ENCODE measurements around the gene PARL. TPM values are rescaled to one million over a fixed set of nuclear protein-coding genes. Genes with fewer than 3 reads are reported as not detected.

The PARL gene
- total and polyA plus RNA-seq, 2 of the 13 experiments (the other 11 are each of a cell fraction or from before 2014, with no cell fraction given), result 46.3 to 58.6 TPM

- TF ChIP-seq DMTF1 (CRISPR knock-in tag; IDR thresholded peaks at IDR 0.05) (no peak), NONO (IDR thresholded peaks at IDR 0.05) (no peak), NONO (CRISPR knock-in tag; conservative IDR thresholded peaks at IDR 0.05) (no peak), SPEN (CRISPR knock-in tag; IDR thresholded peaks at IDR 0.05; ENCODE audit: low read depth) (no peak), RORA (CRISPR knock-in tag; IDR thresholded peaks at IDR 0.05) (no peak), STAG1 (CRISPR knock-in tag; IDR thresholded peaks at IDR 0.05) (no peak), MZF1 (CRISPR knock-in tag; IDR thresholded peaks at IDR 0.05; ENCODE audit: borderline replicate concordance) (no peak), ZFP90 (CRISPR knock-in tag; IDR thresholded peaks at IDR 0.05; ENCODE audit: borderline replicate concordance) (no peak), ZNF484 (CRISPR knock-in tag; IDR thresholded peaks at IDR 0.05; ENCODE audit: borderline replicate concordance, low read depth) (no peak)
Observed at GRCh38 chr3:183809270-183809669, 75.4 kb downstream of the PARL start (continued).

GRCh38 chr3:183808355-183808754 lies 76.3 kb downstream of the PARL start:
- no peaks in the 10 kb centered on the region for H3K79me2 ChIP-seq (ENCODE audit: insufficient read depth, low read length)
- DNase-seq (ENCODE audit: low spot score), result no peak
- no peaks in the 10 kb centered on the region; the same call in 1 of the 2 replicates for H3K4me1 ChIP-seq (ENCODE audit: insufficient read depth, low read length)
- intact Hi-C loops (cut with micrococcal nuclease; ENCODE audit: unreplicated experiment), result no loop called here
- no peak overlapping the region for H3K4me2 ChIP-seq (ENCODE audit: low read depth, low read length)
- peaks cover 34 to 71% of the 10 kb centered on the region in 2 experiments for H3K36me3 ChIP-seq (replicated peaks in 1 of 2; ENCODE audit: control insufficient read depth in 1 of 2, insufficient read depth in 2 of 2, low read length in 2 of 2)
- FAIRE-seq, result no peak
- 97% methylated on average over 11 of the region's 11 CpGs for WGBS (ENCODE audit: low lambda C conversion rate)
- H3K9ac ChIP-seq (ENCODE audit: insufficient read depth, low read depth, low read length), result no peak overlapping the region
- H4K20me1 ChIP-seq (ENCODE audit: insufficient read depth, low read length), result no peaks in the 10 kb centered on the region
- POLR2A ChIA-PET, result no interaction called here
- no peak overlapping the region for H3K27ac ChIP-seq (ENCODE audit: extremely low read length, insufficient read depth, low read length)
- no TSS peak for BruUV-seq (replicated peaks)
- no peaks in the 10 kb centered on the region for H3K27me3 ChIP-seq (ENCODE audit: control insufficient read depth in 1 of 2, insufficient read depth in 2 of 2, low read length in 2 of 2)
- no peak overlapping the region for H2AFZ ChIP-seq (ENCODE audit: low read length)
- H3K4me3 ChIP-seq (replicated peaks in 1 of 3; ENCODE audit: insufficient read depth in 1 of 3, low read depth in 2 of 3, low read length in 3 of 3), result no peak overlapping the region
- ATAC-seq, result no peak
- in situ Hi-C loops (cut with HindIII; ENCODE audit: extremely low pct_ligation_motif_present, low pct_unique_long_range_greater_than_20kb), result no loop called here
- CTCF ChIA-PET (ENCODE audit: low intra/inter-chr PET ratio, low total read pairs), result no interaction called here
- no peaks in the 10 kb centered on the region for H3K9me3 ChIP-seq (ENCODE audit: low read length)
- TF ChIP-seq HBP1 (CRISPR knock-in tag; IDR thresholded peaks at IDR 0.05; ENCODE audit: low read depth), result no peak
- TF ChIP-seq ZNF484 (CRISPR knock-in tag; IDR thresholded peaks at IDR 0.05; ENCODE audit: borderline replicate concordance, low read depth), result no peak
- no peak for TF ChIP-seq E2F5 (CRISPR knock-in tag; conservative IDR thresholded peaks at IDR 0.05)
- TF ChIP-seq GRHL1 (CRISPR knock-in tag; conservative IDR thresholded peaks at IDR 0.05), result no peak
- no peak for TF ChIP-seq POLR2AphosphoS5 (IDR thresholded peaks at IDR 0.05; ENCODE audit: low read depth, low read length)
- TF ChIP-seq ZNF576 (CRISPR knock-in tag; IDR thresholded peaks at IDR 0.05), result no peak
- no peak for TF ChIP-seq ELF1 (CRISPR knock-in tag; IDR thresholded peaks at IDR 0.05)
- no peak for TF ChIP-seq BRCA1 (CRISPR knock-in tag; IDR thresholded peaks at IDR 0.05)
- no peak for TF ChIP-seq GFI1 (CRISPR knock-in tag; IDR thresholded peaks at IDR 0.05; ENCODE audit: borderline replicate concordance)

Data from HepG2 (cell line).